Left lung (tissue), 10 donors: ENCODE results near the gene DPP8. TPM values are rescaled to one million over a fixed set of nuclear protein-coding genes. Genes with fewer than 3 reads are reported as not detected.

ENCODE experiments used
- ATAC-seq: fragments of 200-7000 bp; cut with Tn5 transposase; one replicate; pipeline ENCODE4 v1.9.1; 2020; ENCODE audit warnings: moderate library complexity
- DNase-seq, 4 donors: peaks; one replicate each; pipeline ENCODE4 v3.0.0-alpha.2; 2013 to 2020
- H3K27ac ChIP-seq, 2 donors: fragments of 200-600 bp; sonication (generic) in 1 of 2; one replicate each; pipeline versions ENCODE4 v1.5.0 to v1.8.0; 2020 to 2021
- H3K27me3 ChIP-seq, 2 donors: fragments of 200-600 bp; sonication (generic) in 1 of 2; one replicate each; pipeline versions ENCODE4 v1.5.0 to v1.8.0; 2020 to 2021
- H3K36me3 ChIP-seq, 2 donors: fragments of 200-600 bp; sonication (generic) in 1 of 2; one replicate each; pipeline versions ENCODE4 v1.5.0 to v1.8.0; 2020 to 2021
- H3K4me1 ChIP-seq, 2 donors: fragments of 200-600 bp; one replicate each; pipeline ENCODE4 v1.8.0; 2021
- H3K4me3 ChIP-seq, 2 donors: fragments of 200-600 bp; sonication (generic) in 1 of 2; one replicate each; pipeline versions ENCODE4 v1.5.0 to v1.8.0; 2020 to 2021; ENCODE audit warnings: mild to moderate bottlenecking in 1 of 2
- H3K9me3 ChIP-seq, 2 donors: fragments of 200-600 bp; sonication (generic) in 1 of 2; one replicate each; pipeline versions ENCODE4 v1.5.0 to v1.8.0; 2020 to 2021
- CTCF ChIP-seq, 2 donors: fragments of 200-600 bp; sonication (generic) in 1 of 2; IDR thresholded peaks; one replicate each; pipeline versions ENCODE4 v1.5.0 to v1.8.0; 2021; ENCODE audit warnings: antibody characterized with exemption in 2 of 2
- intact Hi-C, 2 donors: fragments of 100-400 bp; cut with DNase I; formaldehyde crosslinking; loops; one replicate each; pipeline versions ENCODE4 v1.11.2 to v1.14.2; 2022
- polyA plus RNA-seq, 6 donors: library from polyadenylated mRNA; unstranded; fragments of 120-200 nt; gene quantifications; one replicate each; pipeline ENCODE4 v1.2.1, GENCODE V29; 2013; ENCODE audit not compliant: insufficient read length in 6 of 6
- total RNA-seq, 2 donors: library from RNA; stranded (reverse); fragmentation: NEBNext Ultra II Directional; extraction: Animal tissue kit (Norgen Biotek cat#: 25700); gene quantifications; one replicate each; pipeline ENCODE4 v1.2.1, GENCODE V29; 2021
- donor health status: DM: no; HTN: yes; CAD: no.
- donor health status: DM: no; HTN: no; CAD: no.

DPP8 gene
- total and polyA plus RNA-seq, 8 donors, result 30.1 to 35.0 (median 31.8) TPM

GRCh38 chr15:65533057-65533756 lies 15.7 kb upstream of the DPP8 start:
- ATAC-seq (peak; percentile 11), DNase-seq (no peak)
- no peaks in the 10 kb centered on the region for H3K27me3 ChIP-seq
- no peak for TF ChIP-seq CTCF (IDR thresholded peaks at IDR 0.05)
- intact Hi-C loops, result no loop called here
- H3K4me3 ChIP-seq, result no peak overlapping the region
- H3K27ac ChIP-seq, result peak overlapping the region in 1 of 2 donors; percentile 26
- H3K4me1 ChIP-seq, result peaks cover 5 to 21% of the 10 kb centered on the region in 2 donors
- no peaks in the 10 kb centered on the region for H3K36me3 ChIP-seq
- H3K9me3 ChIP-seq, result no peaks in the 10 kb centered on the region

- H3K4me3 ChIP-seq, result no peak overlapping the region
Measured at GRCh38 chr15:65532738-65533051, 15.2 kb upstream of the DPP8 start.

GRCh38 chr15:65530318-65531111 lies 13.0 kb upstream of the DPP8 start, which contains the start of gene HACD3:
Gene HACD3 (plus strand): TSS chr15:65530463. CDS start chr15:65530632, 169 bp downstream.
- DNase-seq (peak; percentile 84 to 97 (median 88)), ATAC-seq (peak; percentile 90)
- H3K36me3 ChIP-seq, result no peaks in the 10 kb centered on the region
- intact Hi-C loops, result no loop called here
- TF ChIP-seq CTCF (IDR thresholded peaks at IDR 0.05), result no peak
- H3K9me3 ChIP-seq, result no peaks in the 10 kb centered on the region
- peaks cover 5 to 21% of the 10 kb centered on the region in 2 donors for H3K4me1 ChIP-seq
- H3K27me3 ChIP-seq, result no peaks in the 10 kb centered on the region
- peak within 1 kb of the TSS; percentile 83 to 94 for H3K4me3 ChIP-seq
- peak within 1 kb of the TSS; percentile 66 to 78 for H3K27ac ChIP-seq

More at GRCh38 chr15:65532738-65533051, 15.2 kb upstream of the DPP8 start:
- TF ChIP-seq CTCF (IDR thresholded peaks at IDR 0.05), result no peak
- Histone ChIP-seq H3K9me3 (no peaks in the 10 kb centered on the region), H3K4me1 (peaks cover 5 to 21% of the 10 kb centered on the region in 2 donors), H3K27ac (no peak overlapping the region), H3K36me3 (no peaks in the 10 kb centered on the region), H3K27me3 (no peaks in the 10 kb centered on the region)
- ATAC-seq (no peak), DNase-seq (no peak)
- intact Hi-C loops, result no loop called here

DNA sequence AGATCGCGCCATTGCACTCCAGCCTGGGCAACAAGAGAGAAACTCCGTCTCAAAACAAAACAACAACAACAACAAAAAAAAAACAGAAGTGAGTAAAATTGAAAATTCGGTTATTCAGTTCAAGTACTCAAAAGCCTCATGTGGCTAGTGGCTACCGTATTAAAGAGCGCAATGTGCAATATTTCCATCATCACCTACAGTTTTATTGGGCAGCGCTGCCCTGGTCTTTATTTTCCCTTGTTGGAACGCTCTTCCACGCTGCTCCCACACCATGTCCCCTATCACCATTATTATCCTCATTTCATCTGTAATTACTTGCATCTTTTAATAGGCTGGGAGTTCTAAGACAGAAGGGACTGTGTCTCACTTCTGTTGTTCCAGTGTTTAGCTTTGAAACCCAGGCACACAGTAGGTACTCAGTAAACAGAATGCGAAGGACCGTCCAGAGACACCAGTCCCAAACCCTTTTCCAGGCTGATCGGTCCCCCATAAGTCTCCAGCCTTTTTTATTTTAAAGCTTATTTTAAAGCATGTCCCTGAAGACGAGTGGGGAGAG lies 12.4 kb upstream of the DPP8 start:
- no peak for ATAC-seq
- Histone ChIP-seq H3K36me3 (no peaks in the 10 kb centered on the region), H3K27ac (peak overlapping the region; percentile 66 to 78), H3K4me3 (peak overlapping the region; percentile 83 to 94), H3K27me3 (no peaks in the 10 kb centered on the region), H3K4me1 (peaks cover 5 to 21% of the 10 kb centered on the region in 2 donors), H3K9me3 (no peaks in the 10 kb centered on the region)
- TF ChIP-seq CTCF (IDR thresholded peaks at IDR 0.05), result peak in 1 of 2 donors; percentile 16
- intact Hi-C loops, result no loop called here
- peak in 1 of 4 donors; percentile 36 for DNase-seq
